Femur (tissue), 1 donor: ENCODE measurements around the gene REC8.
"Not testable (repeated sequence)": the region's sequence is repeated elsewhere in the genome, so short reads cannot be mapped to it uniquely, and the experiment has no call there.

Experiments
- DNase-seq: peaks from one replicate; pipeline ENCODE4 v3.0.0-alpha.2; 2017

REC8 gene

DNA sequence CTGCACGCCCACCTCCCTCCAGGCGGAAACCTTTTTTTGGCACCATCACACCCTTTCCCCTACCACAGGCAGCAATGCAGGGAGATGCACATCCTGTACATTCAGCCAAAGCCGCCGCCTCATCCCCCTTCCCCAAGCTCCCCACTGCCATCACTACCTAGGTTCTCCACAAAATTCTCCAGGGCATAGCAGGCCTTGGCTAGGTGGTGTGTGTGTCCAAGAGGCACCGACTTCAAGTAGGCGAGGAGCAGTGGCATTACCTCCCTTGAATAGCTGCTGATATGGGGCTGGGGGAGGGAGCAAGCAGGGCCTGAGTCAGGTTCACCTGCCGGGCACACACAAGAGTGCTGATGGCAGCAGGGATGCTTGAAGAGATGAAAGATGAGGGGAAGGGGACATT, 13.1 kb downstream of the REC8 start:
- no peak for DNase-seq

DNA sequence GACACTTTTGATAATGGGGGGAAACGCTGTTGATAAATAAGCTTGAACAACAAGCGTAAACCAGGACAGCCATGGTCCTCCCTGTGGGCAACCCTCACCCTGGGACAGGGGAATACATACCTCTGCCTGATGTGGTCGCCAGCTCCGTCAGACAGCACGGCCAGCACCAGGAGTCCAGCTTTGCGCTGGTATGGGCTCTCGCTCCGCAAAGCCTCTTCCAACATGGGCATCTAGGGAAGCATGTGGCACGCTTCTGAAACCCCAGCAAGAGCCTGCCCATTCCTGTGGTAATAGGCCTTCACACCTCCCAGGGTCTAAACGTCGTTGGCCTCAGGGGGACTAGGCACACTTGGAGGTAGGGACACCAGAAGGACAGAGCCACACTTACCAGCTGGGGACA, 13.9 kb downstream of the REC8 start:
- DNase-seq: no peak

DNA sequence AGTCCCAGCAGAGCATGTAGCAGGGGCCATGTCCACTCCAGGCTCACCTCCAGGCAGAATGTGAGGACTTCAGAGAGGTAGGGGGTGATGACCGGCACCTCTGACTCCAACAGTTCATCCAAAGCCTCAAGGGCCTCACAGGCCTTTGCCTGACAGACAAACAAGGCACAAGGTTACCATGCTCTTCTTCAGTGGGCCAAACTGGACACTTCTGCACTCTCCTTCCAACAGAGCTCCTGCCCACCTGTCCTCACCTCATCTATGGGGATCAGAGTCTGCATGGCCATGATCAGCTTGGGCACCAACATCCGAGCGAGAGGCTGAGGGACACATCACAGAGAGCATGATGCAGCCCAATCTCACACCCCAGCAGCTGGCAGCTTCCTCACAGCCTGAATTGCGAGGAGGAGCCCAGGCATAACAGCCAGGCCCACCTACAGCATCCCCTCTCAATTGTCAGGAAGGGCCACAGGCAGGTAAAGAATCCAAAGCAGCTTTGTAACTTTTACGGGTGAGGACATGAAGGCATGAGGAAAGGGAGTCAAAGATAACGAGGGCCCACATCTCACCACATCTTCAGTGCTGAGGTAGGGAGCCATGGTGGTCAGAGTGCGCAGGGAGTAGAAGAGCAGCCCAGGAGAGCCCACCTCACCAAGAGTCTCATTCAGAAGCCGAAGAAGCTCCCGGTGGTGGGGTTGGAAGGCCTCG, 15.1 kb downstream of the REC8 start:
- DNase-seq: no peak

DNA sequence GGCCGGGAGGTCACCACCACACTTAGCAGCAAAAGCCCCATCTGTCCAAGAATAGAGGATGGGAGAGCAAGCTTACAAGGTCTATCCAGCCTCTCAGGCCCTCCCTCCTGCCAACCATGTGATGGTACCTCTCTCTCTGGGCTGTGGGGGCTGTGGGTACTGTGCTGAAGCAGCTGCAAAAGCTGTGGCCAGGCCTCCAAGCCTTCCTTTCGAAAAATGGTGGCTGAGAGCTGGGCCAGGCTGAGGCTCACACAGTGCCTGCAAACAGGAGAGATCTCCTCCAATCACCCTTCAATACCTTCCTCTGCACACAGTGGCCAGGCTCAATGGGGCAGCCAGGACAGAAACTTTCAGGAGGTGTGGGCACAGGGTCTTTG, 15.6 kb downstream of the REC8 start:
- DNase-seq: no peak

DNA sequence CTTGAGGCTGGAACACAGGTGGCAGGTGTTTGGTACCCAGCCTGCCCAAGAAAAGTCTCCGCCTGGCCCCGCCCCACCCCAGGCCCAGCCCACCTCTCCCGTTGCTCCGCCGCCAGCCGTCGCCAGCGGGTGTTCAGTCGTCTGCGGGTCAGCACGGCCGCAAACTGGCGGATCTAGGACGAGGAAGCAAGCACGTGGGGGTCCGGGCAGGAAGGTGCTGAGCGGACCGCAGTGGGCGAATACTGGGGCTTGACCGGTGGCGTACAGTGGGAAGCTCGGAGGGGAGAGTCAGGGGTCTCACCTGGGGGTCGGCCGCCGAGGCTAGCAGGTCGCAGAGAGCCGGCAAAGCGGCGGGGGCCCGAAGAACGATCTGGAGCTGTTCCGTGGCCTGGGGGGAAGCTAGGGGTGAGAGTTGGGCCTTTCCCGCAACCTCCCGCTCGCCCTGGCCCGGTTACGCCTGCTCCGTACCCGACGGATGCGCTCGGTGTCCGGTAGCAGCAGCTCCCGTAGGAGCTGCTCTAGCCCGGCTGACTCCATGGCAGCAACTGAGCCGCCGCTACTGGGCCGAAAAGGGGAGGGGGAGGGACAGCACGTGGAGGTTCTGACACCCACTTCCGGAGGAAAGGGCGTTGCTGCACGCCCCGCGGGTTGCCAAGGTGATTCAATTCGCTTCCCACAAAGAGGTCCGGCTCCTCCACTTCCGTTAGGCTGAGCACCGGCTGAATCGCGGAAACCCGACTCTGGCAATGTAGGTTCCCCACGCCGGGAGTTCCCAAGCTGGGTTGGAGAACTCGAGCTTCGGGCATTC, 16.6 kb downstream of the REC8 start, which contains the start of gene IPO4:
Gene IPO4 (minus strand): TSS at position 566 of the 808 bp plus-strand sequence. CDS start 29 bp downstream, at position 537.
- DNase-seq: peak; percentile 97

DNA sequence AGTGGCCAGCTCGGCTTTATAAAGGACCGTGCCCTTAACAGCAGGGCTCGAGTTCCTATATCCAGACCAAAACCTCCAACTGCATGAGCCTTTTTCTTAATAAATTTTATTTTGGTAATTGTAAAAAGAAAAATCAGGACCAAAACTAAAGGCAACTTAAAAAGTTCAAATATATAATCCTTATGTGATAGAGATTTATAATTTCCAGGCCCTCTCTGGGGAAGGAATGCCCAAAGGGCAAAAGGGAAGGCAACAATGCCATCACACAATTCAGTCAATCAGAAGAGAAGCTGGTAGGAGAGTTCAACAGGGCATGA, 17.1 kb downstream of the REC8 start:
- DNase-seq: no peak

DNA sequence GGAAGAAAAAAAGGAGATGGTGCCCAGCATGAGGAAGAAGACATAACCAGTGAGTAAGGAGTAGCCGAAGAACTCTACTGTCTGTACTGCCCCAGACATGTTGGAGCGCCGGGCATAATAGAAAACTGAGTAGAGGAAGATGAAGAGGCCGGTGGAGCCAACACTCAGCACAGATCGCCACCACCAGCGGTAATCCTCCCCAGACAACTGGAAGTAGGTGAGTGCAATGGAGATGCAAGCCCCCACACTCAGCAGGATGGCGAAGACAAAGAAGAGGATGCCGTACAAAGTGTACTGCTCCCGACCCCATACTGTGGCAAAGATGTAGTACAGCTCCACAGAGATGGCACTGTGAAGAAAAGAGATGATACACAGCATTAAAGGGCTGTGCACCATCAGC, 17.6 kb downstream of the REC8 start:
- no peak for DNase-seq

DNA sequence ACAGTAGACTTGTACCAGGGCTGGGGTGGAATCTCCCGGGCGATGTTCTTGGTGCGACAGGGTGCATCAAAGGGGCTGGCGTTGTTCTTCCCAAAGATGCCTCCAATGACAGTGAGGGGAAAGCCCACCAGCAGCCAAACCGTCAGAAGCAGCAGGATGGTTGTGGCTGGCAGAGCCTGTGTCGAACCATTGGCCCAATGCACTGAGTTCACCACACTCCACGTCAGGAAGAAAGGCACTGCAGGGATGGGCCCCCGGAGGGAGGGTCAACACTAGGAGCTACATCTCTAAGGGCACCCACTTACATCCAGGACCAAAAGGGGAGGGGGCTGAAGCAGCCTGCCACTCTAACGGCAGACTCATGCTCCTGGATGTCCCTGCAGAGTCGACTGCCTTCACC, 18.5 kb downstream of the REC8 start:
- DNase-seq: no peak

DNA sequence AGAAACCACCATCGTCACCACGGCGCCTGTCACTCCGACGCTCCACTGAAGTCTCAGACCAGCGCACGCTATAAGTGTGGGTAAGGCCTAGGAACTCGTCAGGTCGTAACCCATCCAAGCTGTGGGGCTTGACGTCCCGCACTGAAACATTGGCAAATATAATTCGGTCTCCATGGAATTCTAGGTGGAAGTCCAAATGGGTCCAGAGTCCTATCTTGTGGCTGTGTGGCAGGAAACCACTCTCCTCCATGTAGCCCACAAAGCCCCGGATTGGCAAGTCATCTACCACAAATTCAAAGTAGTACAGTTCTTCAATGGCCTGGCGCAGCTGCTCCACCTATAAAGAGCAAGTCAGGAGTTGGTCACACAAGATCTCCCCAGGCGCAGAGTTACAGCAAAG, 21.1 kb downstream of the REC8 start:
- no peak for DNase-seq

DNA sequence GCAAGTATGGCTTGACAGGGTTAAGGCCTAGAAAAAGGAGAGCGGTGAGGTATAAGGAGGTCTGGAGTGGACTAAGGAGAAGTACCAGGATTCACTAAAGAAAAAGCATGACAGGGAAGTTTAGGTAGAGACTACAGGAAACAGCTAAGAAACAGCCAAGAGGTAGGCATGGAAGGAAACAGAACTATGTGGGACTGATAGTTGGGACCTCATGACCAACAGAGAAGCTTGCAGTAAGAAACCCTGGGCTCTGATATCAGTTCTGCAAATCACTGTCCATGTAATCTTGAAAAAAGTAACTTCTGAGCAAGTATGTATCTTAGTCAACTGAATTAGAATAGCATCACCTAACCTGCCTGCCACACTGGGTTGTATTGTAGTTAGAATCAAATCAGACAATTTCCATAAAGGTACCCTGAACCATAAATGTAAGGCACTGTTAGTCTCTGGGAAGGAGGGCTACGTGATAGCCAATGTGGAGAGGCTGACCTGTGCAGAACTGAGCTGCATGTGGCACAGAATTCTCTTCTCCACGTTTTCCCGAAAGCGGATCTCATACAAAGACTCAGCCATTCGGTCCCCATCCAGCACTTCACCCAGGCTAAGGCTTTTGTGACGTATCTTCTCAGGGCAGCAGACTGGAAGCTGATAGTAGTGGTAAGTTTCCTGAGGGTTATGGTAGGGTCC, 22.4 kb downstream of the REC8 start:
- DNase-seq: no peak

DNA sequence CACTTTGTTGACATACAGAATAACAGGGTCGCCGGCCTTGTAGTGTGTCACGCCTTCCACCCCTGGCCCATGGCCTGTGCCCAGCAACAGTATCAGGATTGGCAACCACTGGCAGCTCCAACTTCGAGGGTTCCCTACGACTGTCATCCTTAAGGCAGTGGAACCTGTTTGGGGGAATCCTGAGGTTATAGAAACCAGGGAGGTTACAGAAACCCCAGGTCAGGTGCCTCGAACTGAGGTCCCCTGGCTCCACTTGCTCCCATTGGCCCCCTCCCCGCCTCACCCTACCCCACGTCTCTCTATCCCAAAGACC, 22.9 kb downstream of the REC8 start:
- no peak for DNase-seq

DNA sequence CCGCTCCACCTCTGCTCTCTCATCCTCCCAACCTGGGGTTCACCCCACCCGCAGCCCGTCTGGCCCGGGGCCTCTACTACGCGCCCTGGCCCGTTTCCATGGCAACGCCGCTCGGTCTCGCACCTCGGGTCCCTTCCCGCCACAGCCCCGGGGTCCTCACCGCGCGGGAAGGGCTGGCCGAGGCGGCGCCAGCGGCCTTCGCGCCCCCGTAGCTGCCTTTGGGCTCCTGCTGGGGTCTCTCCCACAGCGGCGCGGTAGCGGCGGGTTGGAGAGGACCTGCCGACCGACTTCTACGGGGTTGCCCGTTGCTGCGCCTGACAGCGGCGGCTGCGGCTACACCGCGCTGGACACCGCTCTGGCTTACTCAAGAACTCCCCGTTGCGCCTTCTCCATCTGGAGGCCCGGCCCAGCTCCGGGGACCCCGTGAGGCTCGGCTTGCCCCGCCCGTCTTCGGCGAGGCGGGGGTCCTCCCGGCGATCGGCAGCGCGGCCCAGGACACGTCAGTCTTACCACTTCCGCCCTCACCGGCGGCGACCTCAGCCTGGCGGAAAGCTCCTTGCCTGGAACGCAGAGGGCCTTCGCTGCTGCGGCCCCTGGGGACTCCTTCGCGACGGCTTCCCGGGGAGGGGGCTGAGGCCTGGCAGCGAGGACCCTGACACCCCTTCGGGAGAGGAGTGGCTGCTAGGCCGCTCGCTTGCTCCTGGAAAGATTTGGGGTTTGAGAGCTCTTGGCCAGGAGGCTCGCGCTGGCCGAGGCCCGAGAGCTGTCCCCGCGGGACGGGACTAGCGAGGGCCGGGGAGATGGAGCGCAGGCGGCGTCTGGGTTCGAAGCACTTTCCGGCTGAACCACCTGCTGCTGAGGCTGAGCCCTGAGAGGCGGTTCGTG, 23.5 kb downstream of the REC8 start, which contains the start of gene TM9SF1:
Gene TM9SF1 (minus strand): TSS at position 256 of the 885 bp plus-strand sequence. CDS start 422 bp downstream, outside the sequence.
- peak; percentile 94 for DNase-seq

DNA sequence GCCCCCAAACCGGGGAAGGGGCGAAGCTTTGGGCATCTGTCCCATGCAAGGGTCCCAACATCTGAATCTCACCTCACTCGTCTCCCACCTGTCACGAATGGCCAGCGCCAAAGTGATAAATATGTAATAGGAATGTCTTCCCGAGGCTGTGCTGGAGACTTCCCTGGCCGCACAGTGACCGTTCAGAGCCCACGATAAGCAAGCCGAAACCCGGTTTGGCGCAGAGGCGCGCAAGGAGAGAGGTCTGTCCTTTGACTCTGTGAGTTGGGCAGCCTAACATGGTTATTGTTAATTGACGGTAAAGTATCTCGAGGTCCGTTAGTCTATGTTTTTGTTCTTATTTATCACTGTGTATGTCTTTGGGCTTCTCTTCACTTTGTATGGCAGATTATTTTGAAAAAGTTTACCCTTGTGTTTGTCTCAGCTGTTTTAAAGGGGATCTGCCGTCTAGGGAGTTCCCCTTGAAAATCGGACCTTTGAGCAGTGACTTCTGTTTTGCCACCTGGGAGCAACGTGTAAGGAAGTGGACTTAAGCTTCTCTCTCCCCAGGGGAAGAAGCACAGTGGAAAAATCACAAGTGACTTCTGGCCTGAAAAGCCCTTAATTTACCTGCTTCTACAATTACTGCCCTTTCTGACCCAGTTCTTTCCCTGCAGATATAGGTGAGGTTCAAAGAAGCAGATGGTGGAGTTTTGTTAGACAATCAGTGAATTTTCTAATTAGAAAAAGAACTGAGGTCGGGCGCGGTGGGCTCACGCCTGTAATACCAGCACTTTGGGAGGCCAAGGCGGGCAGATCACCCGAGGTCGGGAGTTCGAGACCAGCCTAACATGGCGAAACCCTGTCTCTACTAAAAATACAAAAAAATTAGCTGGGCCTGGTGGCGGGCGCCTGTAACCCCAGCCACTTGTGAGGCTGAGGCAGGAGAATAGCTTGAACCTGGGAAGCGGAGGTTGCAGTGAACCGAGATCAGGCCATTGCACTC, 24.5 kb downstream of the REC8 start:
- no peak for DNase-seq

DNA sequence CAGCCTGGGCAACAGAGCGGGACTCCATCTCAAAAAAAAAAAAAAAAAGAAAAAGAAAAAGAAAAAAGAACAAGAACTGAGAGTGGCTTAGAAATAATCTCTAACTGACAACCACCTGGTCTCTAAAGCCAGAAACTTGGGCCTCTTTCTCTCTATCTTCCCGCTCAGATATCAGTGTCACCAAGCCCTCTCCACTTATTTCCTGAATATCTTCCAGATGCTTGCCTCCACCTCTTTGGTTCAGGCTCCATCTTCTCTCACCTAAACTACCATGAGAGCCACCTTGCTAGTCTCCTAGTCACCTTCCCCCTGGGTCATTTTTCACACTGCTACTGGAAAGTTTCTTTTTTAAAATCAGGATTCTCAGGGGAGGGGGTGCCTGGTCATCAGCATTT, 25.2 kb downstream of the REC8 start:
- no peak for DNase-seq

DNA sequence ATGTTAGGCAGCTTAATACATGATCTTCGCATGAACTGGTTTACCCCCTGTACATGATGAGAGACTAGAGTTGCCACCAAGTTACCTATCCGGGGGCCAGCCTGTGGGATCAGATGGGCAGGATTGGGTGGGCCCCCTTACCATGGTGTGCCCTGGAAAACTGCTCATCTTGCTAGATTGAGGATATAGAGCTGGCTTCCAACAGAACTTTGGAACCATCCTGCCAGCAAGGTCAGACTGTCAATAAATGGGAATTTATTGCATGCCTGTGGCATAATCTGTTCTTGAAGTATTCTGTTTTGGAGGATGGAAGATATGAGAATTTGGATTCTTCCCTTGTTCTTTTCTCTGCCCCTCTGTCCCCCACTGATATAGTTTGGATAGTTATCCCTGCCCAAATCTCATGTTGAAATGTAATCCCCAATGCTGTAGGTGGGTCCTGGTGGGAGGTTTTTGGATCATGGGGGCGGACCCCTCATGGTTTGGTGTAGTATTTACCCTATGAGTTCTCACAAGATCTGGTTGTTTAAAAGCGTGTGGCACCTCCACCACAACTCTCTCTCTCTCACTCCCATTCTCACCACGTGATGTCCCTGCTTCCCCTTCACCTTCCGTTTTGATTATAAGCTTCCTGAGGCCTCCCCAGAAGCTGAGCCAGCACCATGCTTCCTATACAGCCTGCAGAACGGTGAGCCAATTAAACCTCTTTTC, 27.1 kb downstream of the REC8 start:
- DNase-seq: no peak

DNA sequence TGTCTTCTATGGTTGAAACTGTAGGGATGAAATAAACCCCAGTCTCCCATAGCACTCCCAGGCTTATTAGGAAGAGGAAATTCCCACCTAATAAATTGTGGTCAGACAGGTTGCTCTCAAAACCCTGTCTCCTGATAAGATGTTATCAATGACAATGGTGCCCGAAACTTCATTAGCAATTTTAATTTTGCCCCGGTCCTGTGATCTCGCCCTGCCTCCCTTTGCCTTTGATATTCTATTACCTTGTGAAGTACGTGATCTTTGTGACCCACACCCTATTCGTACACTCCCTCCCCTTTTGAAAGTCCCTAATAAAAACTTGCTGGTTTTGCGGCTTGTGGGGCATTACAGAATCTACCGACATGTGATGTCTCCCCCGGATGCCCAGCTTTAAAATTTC, 30.7 kb downstream of the REC8 start:
- not testable (repeated sequence) for DNase-seq

DNA sequence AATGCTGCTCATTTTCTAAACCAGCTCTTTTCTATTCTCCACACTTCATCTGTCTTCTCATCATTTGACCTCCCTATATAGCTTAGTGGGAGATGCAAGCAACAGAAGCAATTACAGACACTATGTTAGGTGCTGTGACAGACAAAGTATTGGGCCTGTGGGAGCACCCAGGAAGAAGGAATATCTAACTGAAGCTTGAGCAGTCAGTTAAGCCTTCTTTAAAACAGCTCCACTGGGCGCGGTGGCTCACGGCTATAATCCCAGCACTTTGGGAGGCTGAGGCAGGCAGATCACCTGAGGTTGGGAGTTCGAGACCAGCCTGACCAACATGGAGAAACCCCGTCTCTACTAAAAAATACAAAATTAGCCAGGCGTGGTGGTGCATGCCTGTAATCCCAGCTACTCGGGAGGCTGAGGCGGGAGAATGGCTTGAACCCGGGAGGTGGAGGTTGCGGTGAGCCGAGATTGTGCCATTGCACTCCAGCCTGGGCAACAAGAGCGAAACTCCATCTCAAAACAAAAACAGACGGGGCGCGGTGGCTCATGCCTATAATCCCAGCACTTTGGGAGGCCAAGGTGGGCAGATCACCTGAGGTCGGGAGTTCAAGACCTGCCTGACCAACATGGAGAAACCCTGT, 31.5 kb downstream of the REC8 start:
- DNase-seq: not testable (repeated sequence)

DNA sequence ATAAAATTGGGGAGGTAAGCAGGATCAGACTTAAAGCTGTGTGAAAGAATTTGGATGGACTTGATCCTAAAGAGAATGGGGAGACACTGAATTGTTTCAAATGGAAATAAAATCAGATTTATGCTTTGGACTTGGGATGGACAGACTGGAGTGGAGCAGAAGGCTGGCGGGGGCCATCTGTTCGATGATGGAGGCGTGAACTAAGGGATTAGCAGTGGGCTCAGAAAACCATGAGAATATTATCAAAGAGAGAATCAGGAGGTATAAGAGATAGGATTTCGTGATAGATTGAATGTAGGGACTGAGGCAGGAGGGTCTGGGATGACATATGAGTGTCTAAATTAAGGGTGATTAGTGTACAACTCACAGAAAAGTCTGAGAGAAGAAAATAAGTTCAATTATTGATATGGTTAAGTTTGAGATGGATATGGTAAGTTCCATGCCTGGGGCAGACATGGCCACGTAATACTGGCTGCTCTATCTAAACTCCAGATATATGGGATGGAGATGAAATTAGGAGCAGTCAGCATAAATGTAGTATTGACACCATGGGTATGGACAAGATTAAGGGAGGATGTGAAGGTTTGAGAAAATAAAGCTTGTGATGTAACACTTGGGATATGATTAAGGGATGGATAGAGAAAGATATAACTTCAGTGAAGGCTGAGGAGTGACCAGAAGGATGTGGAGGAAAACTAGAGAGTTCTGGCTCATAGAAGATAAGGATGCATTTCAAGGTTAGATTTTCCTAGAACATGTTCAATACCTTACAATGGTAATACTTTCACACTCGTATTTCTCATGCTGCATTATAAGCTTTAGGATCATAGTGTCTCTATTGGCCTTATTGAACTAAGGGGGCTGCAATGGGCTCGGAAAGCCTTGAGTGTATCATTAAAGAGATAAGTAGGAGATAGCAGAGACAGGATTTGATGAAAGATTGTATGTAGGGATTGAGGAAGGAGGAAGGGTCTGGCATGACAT, 32.6 kb downstream of the REC8 start:
- DNase-seq: no peak
